ENCODE measurements around the gene AMIGO1.

AMIGO1 gene

DNA sequence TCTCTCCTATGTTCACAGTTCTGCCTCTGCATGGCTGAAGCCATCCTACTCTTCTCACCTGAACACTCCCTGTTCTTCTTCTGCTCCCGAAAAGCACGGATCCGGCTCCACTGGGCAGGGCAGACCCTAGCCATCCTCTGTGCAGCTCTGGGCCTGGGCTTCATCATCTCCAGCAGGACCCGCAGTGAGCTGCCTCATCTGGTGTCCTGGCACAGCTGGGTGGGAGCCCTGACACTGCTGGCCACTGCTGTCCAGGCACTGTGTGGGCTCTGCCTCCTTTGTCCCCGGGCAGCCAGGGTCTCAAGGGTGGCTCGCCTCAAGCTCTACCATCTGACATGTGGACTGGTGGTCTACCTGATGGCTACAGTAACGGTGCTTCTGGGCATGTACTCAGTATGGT, 13.8 kb downstream of the AMIGO1 start:
- TF ChIP-seq, protein P1, sequence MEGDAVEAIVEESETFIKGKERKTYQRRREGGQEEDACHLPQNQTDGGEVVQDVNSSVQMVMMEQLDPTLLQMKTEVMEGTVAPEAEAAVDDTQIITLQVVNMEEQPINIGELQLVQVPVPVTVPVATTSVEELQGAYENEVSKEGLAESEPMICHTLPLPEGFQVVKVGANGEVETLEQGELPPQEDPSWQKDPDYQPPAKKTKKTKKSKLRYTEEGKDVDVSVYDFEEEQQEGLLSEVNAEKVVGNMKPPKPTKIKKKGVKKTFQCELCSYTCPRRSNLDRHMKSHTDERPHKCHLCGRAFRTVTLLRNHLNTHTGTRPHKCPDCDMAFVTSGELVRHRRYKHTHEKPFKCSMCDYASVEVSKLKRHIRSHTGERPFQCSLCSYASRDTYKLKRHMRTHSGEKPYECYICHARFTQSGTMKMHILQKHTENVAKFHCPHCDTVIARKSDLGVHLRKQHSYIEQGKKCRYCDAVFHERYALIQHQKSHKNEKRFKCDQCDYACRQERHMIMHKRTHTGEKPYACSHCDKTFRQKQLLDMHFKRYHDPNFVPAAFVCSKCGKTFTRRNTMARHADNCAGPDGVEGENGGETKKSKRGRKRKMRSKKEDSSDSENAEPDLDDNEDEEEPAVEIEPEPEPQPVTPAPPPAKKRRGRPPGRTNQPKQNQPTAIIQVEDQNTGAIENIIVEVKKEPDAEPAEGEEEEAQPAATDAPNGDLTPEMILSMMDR (IDR thresholded peaks at IDR 0.05; ENCODE audit: insufficient read depth, missing control alignments), result no peak
- no peak for DNase-seq (ENCODE audit: insufficient read length, low spot score)
- FAIRE-seq, result no peak

DNA sequence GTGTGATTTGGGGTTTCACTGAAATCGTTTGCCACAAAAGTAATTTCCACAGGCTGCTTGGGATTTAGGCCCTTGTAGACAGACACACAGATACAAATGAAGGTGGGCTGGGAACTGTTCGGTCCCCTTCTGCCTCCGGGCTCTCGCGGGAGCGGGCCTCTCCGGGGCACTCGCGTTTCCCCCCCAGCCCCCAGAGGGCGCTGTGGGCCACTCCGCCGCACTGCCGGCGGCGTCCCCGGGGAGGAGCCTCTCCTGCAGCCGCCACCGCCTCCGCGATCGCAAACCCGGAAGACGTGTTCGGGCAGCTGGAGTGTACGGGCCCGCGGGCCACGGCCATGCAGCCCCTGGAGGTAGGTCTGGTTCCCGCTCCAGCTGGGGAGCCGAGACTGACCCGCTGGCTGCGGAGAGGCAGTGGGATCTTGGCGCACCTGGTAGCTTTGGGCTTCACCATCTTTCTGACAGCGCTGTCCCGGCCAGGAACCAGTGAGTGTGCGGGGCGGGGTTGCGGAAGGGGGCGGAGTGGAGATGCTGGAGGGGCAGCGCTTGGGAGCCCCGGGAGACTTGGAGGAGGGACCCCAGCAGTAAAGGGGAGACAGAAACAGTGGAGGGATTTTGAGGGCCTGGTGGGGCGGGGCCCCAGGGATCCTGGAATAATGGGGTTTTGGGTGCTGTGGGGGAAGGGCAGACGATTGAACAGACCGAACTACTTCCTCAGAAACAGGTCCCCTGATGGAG, 15.6 kb downstream of the AMIGO1 start, which contains the start of gene CYB561D1:
TSS of gene CYB561D1 (plus strand) at position 290 of the 735 bp plus-strand sequence. CDS start at position 336, 46 bp downstream.
- TF ChIP-seq, protein P1 (IDR thresholded peaks at IDR 0.05; ENCODE audit: insufficient read depth, missing control alignments), result peak; percentile 65
- DNase-seq (ENCODE audit: insufficient read length, low spot score) (peak; percentile 78), FAIRE-seq (no peak)

DNA sequence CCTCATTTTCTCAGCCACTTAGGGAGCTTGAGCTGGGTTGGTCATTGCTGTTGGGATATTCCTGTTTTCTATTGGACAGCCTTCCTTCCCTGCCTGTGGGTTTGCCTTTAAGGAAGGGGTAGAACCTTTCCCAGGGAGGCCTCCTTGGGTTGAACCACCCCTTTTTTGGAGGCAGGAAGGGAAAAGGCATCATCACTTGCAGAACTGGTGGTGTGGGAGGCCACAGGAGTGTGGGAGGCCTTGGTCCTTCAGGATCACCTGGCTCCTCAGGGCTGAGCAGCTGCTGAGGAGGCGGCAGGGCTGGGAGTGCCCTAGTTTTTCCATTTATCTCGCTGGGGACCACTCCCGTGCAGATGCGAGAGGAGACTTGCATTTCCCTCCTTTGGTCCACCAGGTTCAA, 16.3 kb downstream of the AMIGO1 start:
- FAIRE-seq (no peak), DNase-seq (ENCODE audit: insufficient read length, low spot score) (no peak)
- TF ChIP-seq, protein P1 (IDR thresholded peaks at IDR 0.05; ENCODE audit: insufficient read depth, missing control alignments), result no peak

DNA sequence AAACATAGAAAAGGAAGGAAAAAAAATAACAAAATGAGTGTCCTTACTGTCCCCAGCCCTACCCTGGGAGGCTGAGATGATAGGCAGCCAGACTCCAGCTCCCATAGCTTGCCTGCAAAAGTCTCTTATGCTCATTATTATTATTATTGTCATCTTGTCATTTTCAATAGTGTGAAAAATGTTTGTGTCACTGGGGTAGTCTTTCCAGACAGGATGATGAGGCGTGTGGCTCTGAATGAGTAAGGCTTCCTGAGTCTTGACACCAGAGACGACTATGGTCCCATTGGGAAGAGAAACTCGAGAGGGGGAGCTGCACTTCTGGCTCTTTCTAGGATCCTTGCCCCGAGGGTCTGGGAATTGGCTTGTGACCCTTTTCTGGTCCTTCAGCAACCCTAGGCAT, 16.7 kb downstream of the AMIGO1 start:
- no peak for DNase-seq (ENCODE audit: insufficient read length, low spot score)
- FAIRE-seq, result no peak
- TF ChIP-seq, protein P1 (IDR thresholded peaks at IDR 0.05; ENCODE audit: insufficient read depth, missing control alignments), result no peak

DNA sequence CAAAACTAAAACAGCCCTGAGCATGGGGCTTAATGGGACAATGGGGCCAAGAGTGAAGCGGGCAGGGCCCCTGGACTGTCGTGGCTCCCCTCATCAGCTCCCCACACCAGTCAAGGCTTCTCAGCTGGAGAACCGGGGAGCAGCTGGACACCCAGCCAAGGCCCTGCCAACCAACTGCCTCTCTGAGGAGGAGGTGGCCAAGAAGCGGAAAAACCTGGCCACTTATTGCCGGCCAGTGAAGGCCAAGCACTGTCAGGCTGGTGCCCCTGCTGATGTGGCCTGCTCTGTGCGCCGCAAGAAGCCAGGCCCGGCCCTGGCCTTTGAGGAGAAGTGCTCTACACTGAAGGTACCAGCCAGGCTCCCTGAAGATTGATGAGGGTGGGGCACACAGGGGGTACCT, 18.2 kb downstream of the AMIGO1 start:
- DNase-seq (ENCODE audit: insufficient read length, low spot score), result no peak
- TF ChIP-seq, protein P1 (IDR thresholded peaks at IDR 0.05; ENCODE audit: insufficient read depth, missing control alignments), result no peak
- no peak for FAIRE-seq

DNA sequence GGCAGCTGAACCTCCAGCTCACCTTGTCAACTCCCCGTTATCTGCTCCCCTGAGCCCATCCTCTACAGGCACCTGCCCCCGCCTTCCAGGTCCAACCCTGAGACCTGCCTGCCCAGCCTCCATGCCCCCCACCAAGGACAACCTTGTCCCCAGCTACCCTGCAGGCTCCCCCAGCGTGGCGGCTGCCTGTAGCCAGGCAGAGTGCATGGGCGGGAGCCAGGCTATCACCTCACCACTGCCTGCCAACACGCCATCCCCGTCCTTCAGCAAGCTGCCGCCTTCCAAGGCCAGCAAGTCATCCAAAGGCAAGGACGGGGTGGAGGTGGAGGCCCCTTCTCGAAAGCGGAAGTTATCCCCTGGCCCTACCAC, 18.6 kb downstream of the AMIGO1 start:
- TF ChIP-seq, protein P1 (IDR thresholded peaks at IDR 0.05; ENCODE audit: insufficient read depth, missing control alignments), result no peak
- FAIRE-seq, result no peak
- DNase-seq (ENCODE audit: insufficient read length, low spot score), result no peak
